SK-N-SH treated with all-trans-retinoic acid at 6 μM for 48 hours (cell line): ENCODE data around the gene OXTR.

Experiments used
- ARNTL ChIP-seq: fragments of 450-650 bp; formaldehyde crosslinking; IDR thresholded peaks from 2 replicates; pipeline ENCODE4 v1.5.0; 2020; ENCODE audit warnings: low read depth, mild to moderate bottlenecking, moderate library complexity, borderline replicate concordance
- TOX ChIP-seq: fragments of 250-450 bp; sonication (Bioruptor Pico); IDR thresholded peaks from 2 replicates; pipeline ENCODE4 v1.8.0; 2021; ENCODE audit warnings: mild to moderate bottlenecking, moderate library complexity, borderline replicate concordance
- ZC3H10 ChIP-seq: fragments of 250-450 bp; sonication (Bioruptor Pico); IDR thresholded peaks from 2 replicates; pipeline ENCODE4 v1.5.1; 2021; ENCODE audit warnings: mild to moderate bottlenecking, moderate library complexity
- TF ChIP-seq, protein P1 (sequence below): fragments of 250-450 bp; sonication (Bioruptor Pico); IDR thresholded peaks from 2 replicates; pipeline ENCODE4 v1.5.1; 2020; ENCODE audit warnings: low read depth, mild to moderate bottlenecking, moderate library complexity

DNA sequence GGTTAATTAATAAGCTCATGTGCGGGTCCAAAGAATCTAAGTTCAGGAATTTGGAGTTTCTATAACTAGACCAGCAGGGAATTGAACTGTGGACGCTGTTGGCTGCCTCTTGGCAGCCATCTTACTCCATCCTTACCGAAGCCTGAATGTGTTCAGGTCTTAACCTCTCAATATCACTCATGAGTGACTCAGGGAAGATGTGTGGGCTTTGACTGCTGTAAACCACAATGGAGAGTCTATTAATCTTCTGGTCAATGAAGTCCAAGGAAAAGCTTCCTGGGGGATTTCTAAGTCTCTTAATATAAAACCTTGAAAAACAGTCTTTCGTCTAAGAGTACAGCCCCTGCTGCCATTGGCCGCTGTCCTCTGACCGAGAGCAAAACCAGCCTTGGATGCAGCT, 46.7 kb upstream of the OXTR start:
- no peak for TF ChIP-seq ZC3H10
- TF ChIP-seq, protein P1, sequence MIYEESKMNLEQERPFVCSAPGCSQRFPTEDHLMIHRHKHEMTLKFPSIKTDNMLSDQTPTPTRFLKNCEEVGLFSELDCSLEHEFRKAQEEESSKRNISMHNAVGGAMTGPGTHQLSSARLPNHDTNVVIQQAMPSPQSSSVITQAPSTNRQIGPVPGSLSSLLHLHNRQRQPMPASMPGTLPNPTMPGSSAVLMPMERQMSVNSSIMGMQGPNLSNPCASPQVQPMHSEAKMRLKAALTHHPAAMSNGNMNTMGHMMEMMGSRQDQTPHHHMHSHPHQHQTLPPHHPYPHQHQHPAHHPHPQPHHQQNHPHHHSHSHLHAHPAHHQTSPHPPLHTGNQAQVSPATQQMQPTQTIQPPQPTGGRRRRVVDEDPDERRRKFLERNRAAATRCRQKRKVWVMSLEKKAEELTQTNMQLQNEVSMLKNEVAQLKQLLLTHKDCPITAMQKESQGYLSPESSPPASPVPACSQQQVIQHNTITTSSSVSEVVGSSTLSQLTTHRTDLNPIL (CRISPR knock-in tag), result no peak
- no peak for TF ChIP-seq TOX (CRISPR knock-in tag)
- no peak for TF ChIP-seq ARNTL
